ENCODE measurements around the gene ACCS.
A peak's percentile ranks its signal among the peaks of the same experiment; 100 is the strongest.

Gene ACCS

GRCh38 chr11:44095506-44096359, 29.7 kb downstream of the ACCS start, which contains the start of gene EXT2:
TSS of gene EXT2 (plus strand) at chr11:44095678. CDS start at chr11:44107713, 12,035 bp downstream.
- peak; percentile 74 to 76 for DNase-seq

- no peak for DNase-seq
Observed at GRCh38 chr11:44096360-44097185, 30.5 kb downstream of the ACCS start.

GRCh38 chr11:44097821-44098220, 31.8 kb downstream of the ACCS start:
- no peak for DNase-seq

GRCh38 chr11:44101098-44101497, 35.0 kb downstream of the ACCS start:
- no peak for DNase-seq

GRCh38 chr11:44104481-44105294, 38.6 kb downstream of the ACCS start:
- peak in 1 of 2 experiments; percentile 3 for DNase-seq

GRCh38 chr11:44108260-44108659, 42.2 kb downstream of the ACCS start:
- no peak for DNase-seq

GRCh38 chr11:44110231-44110679, 44.2 kb downstream of the ACCS start:
- DNase-seq: peak; percentile 70 to 80

GRCh38 chr11:44112091-44112821, 46.2 kb downstream of the ACCS start:
- no peak for DNase-seq

GRCh38 chr11:44113018-44113417, 46.9 kb downstream of the ACCS start:
- no peak for DNase-seq

GRCh38 chr11:44113572-44113971, 47.5 kb downstream of the ACCS start:
- DNase-seq: no peak

- DNase-seq: no peak
Observed at GRCh38 chr11:44116234-44116830, 50.3 kb downstream of the ACCS start.

GRCh38 chr11:44120169-44120568, 54.1 kb downstream of the ACCS start:
- DNase-seq: no peak

- no peak for DNase-seq
Observed at GRCh38 chr11:44125598-44125997, 59.5 kb downstream of the ACCS start.

- DNase-seq: no peak
Observed at GRCh38 chr11:44126304-44126703, 60.2 kb downstream of the ACCS start.

GRCh38 chr11:44127130-44127529, 61.1 kb downstream of the ACCS start:
- DNase-seq: no peak

- DNase-seq: no peak
Observed at GRCh38 chr11:44128729-44129128, 62.7 kb downstream of the ACCS start.

- DNase-seq: no peak
Observed at GRCh38 chr11:44130751-44131150, 64.7 kb downstream of the ACCS start.

GRCh38 chr11:44133335-44133946, 67.4 kb downstream of the ACCS start:
- DNase-seq: peak; percentile 33 to 52
